Measurements from ENCODE around the gene MACROD1. TPM values are rescaled to one million over a fixed set of nuclear protein-coding genes. Genes with fewer than 3 reads are reported as not detected.

Gene MACROD1
- total and polyA plus RNA-seq, 9 of the 15 experiments (the other 6 are each of a cell fraction or from before 2014, with no cell fraction given), result 1.1 to 60.0 (median 26.4) TPM

- TF ChIP-seq ILK (tag; IDR thresholded peaks at IDR 0.05; ENCODE audit: borderline replicate concordance, low read depth) (no peak), ZNF655 (CRISPR knock-in tag; IDR thresholded peaks at IDR 0.05) (no peak), ZNF347 (CRISPR knock-in tag; IDR thresholded peaks at IDR 0.05; ENCODE audit: low read depth) (no peak), ZHX1 (conservative IDR thresholded peaks at IDR 0.05; ENCODE audit: low read length) (no peak), BCOR (IDR thresholded peaks at IDR 0.05) (peak; percentile 83), ZNF24 (IDR thresholded peaks at IDR 0.05) (no peak), NCOA4 (IDR thresholded peaks at IDR 0.05; ENCODE audit: partially characterized antibody) (no peak), ZFP36 (IDR thresholded peaks at IDR 0.05; ENCODE audit: low read depth, low read length, partially characterized antibody) (peak; percentile 88), HDAC1 (IDR thresholded peaks at IDR 0.05) (peak in 1 of 2 experiments; percentile 11; a peak in 1 of 4 replicates), ZNF143 (CRISPR knock-in tag; IDR thresholded peaks at IDR 0.05) (no peak), PHB (CRISPR knock-in tag; IDR thresholded peaks at IDR 0.05) (no peak)
These were observed 161.3 kb downstream of the MACROD1 start (continued) for GRCh38 chr11:64004590-64004984.
